ENCODE data around the gene LRCH3.
A peak's percentile ranks its signal among the peaks of the same experiment; 100 is the strongest.
"Not testable (repeated sequence)": the region's sequence is repeated elsewhere in the genome, so short reads cannot be mapped to it uniquely, and the experiment has no call there.

The LRCH3 gene

GRCh38 chr3:197887430-197888053, 96.5 kb downstream of the LRCH3 start:
- not testable (repeated sequence) for DNase-seq

- DNase-seq = no peak
These were observed 97.5 kb downstream of the LRCH3 start for GRCh38 chr3:197888511-197888910.

GRCh38 chr3:197889204-197889930, 98.3 kb downstream of the LRCH3 start:
- DNase-seq = no peak

- no peak for DNase-seq
These were observed 99.6 kb downstream of the LRCH3 start for GRCh38 chr3:197890693-197891092.

- DNase-seq = no peak
These were observed 101.1 kb downstream of the LRCH3 start for GRCh38 chr3:197892162-197892561.

- DNase-seq = no peak
These were observed 105.4 kb downstream of the LRCH3 start for GRCh38 chr3:197896421-197896820.

GRCh38 chr3:197899833-197900478, 108.9 kb downstream of the LRCH3 start:
- no peak for DNase-seq

GRCh38 chr3:197901626-197902025, 110.6 kb downstream of the LRCH3 start:
- DNase-seq = no peak

GRCh38 chr3:197906023-197906849, 115.2 kb downstream of the LRCH3 start:
- DNase-seq = peak; percentile 91

- no peak for DNase-seq
These were observed 115.8 kb downstream of the LRCH3 start for GRCh38 chr3:197906850-197907187.

GRCh38 chr3:197907196-197907595, 116.1 kb downstream of the LRCH3 start:
- no peak for DNase-seq

GRCh38 chr3:197908550-197908949, 117.5 kb downstream of the LRCH3 start:
- not testable (repeated sequence) for DNase-seq

GRCh38 chr3:197908957-197909701, 118.1 kb downstream of the LRCH3 start:
- no peak for DNase-seq

- no peak for DNase-seq
These were observed 121.9 kb downstream of the LRCH3 start for GRCh38 chr3:197912741-197913476.

- DNase-seq = no peak
These were observed 122.8 kb downstream of the LRCH3 start for GRCh38 chr3:197913641-197914380.

GRCh38 chr3:197921429-197922275, 130.6 kb downstream of the LRCH3 start:
- not testable (repeated sequence) for DNase-seq

GRCh38 chr3:197926418-197926817, 135.4 kb downstream of the LRCH3 start:
- no peak for DNase-seq

- DNase-seq = not testable (repeated sequence)
These were observed 136.5 kb downstream of the LRCH3 start for GRCh38 chr3:197927578-197927977.

GRCh38 chr3:197936819-197937384, 145.8 kb downstream of the LRCH3 start:
- no peak for DNase-seq

Data from fibroblast of skin of abdomen (primary cell).